Naive thymus-derived CD4-positive, alpha-beta T cell (primary cell): Measurements from ENCODE around the gene CD209. TPM values are rescaled to one million over a fixed set of nuclear protein-coding genes. Genes with fewer than 3 reads are reported as not detected.
"Not testable (repeated sequence)": the region's sequence is repeated elsewhere in the genome, so short reads cannot be mapped to it uniquely, and the experiment has no call there.

Experiments
- ATAC-seq: fragments of 150-1000 bp; cut with Tn5 transposase; 2 replicates; pipeline ENCODE4 v1.10.0; 2021; ENCODE audit warnings: mild to moderate bottlenecking, moderate library complexity
- CTCF ChIA-PET: fragments of 350-600 bp; sonication (Branson Sonifier 250); formaldehyde crosslinking; loops from one replicate; lab custom pipeline; 2021; ENCODE audit warnings: antibody characterized with exemption; lab: Charles Lee
- POLR2A ChIA-PET: fragments of 350-600 bp; sonication (Branson Sonifier 250); formaldehyde crosslinking; loops from one replicate; lab custom pipeline; 2021; ENCODE audit warnings: antibody characterized with exemption, inconsistent platforms; lab: Charles Lee
- DNase-seq, 9 donors: peaks; one replicate each; pipeline versions ENCODE4 v3.0.0 to v3.0.0-alpha.2; 2020 to 2022; ENCODE audit warnings: mixed read lengths in 1 of 9
- H3K27ac ChIP-seq: one replicate; pipeline ENCODE4 v1.7.0; 2013; ENCODE audit warnings: mild to moderate bottlenecking, low read depth, low read length, moderate library complexity
- H3K27me3 ChIP-seq, 2 donors: one replicate each; pipeline ENCODE4 v1.7.0; 2013; ENCODE audit warnings: low read length in 2 of 2, mild to moderate bottlenecking in 2 of 2, moderate library complexity in 2 of 2; ENCODE audit not compliant: control insufficient read depth in 2 of 2, insufficient read depth in 2 of 2
- H3K36me3 ChIP-seq, 3 experiments: 1 replicate in 2 of 3; 2 replicates in 1 of 3; pipeline ENCODE4 v1.7.0; 2013; ENCODE audit warnings: low read length in 3 of 3, mild to moderate bottlenecking in 3 of 3, moderate library complexity in 1 of 3; ENCODE audit not compliant: insufficient read depth in 3 of 3, control insufficient read depth in 2 of 3
- H3K4me1 ChIP-seq, 2 donors: one replicate each; pipeline ENCODE4 v1.7.0; 2013; ENCODE audit warnings: low read length in 2 of 2, mild to moderate bottlenecking in 2 of 2, moderate library complexity in 1 of 2; ENCODE audit not compliant: control insufficient read depth in 2 of 2, insufficient read depth in 2 of 2
- H3K4me3 ChIP-seq: 2 replicates; pipeline ENCODE4 v1.7.0; 2013; ENCODE audit warnings: mild to moderate bottlenecking, low read length
- H3K9me3 ChIP-seq, 3 experiments: 1 replicate in 2 of 3; 2 replicates in 1 of 3; pipeline ENCODE4 v1.7.0; 2013; ENCODE audit warnings: low read length in 3 of 3; ENCODE audit not compliant: control insufficient read depth in 2 of 3
- H3K27ac Mint-ChIP-seq, 9 donors: one replicate each; pipeline ENCODE4 v1.8.0; 2020 to 2022; ENCODE audit warnings: mixed read lengths in 9 of 9, mild to moderate bottlenecking in 8 of 9, moderate library complexity in 5 of 9, inconsistent platforms in 2 of 9
- H3K27me3 Mint-ChIP-seq, 5 donors: one replicate each; pipeline ENCODE4 v1.8.0; 2021 to 2022; ENCODE audit warnings: mixed read lengths in 5 of 5, mild to moderate bottlenecking in 1 of 5
- H3K36me3 Mint-ChIP-seq, 5 donors: one replicate each; pipeline ENCODE4 v1.8.0; 2020 to 2022; ENCODE audit warnings: mixed read lengths in 5 of 5, mild to moderate bottlenecking in 3 of 5, inconsistent platforms in 1 of 5
- H3K4me1 Mint-ChIP-seq, 7 donors: one replicate each; pipeline ENCODE4 v1.8.0; 2020 to 2022; ENCODE audit warnings: mixed read lengths in 7 of 7, mild to moderate bottlenecking in 3 of 7, inconsistent platforms in 1 of 7
- H3K4me3 Mint-ChIP-seq, 10 donors: one replicate each; pipeline ENCODE4 v1.8.0; 2020 to 2022; ENCODE audit warnings: mild to moderate bottlenecking in 10 of 10, mixed read lengths in 10 of 10, moderate library complexity in 6 of 10, inconsistent platforms in 2 of 10
- H3K9me3 Mint-ChIP-seq, 11 donors: one replicate each; pipeline ENCODE4 v1.8.0; 2020 to 2022; ENCODE audit warnings: mixed read lengths in 11 of 11, mild to moderate bottlenecking in 4 of 11, inconsistent platforms in 1 of 11, moderate library complexity in 1 of 11
- intact Hi-C, 2 donors: fragments of 100-400 bp; cut with micrococcal nuclease; formaldehyde crosslinking; loops; one replicate each; pipeline ENCODE4 v1.15.1; 2023
- polyA plus RNA-seq, 2 donors: library from polyadenylated mRNA; unstranded; fragments of 300-500 nt; fragmentation: Illumina TruSeq; gene quantifications; one replicate each; pipeline ENCODE4 v1.2.3, GENCODE V29; 2021
- total RNA-seq, 6 experiments: library from RNA in 5 of 6; stranded (reverse) in 5 of 6; gene quantifications; 1 replicate in 5 of 6; 2 replicates in 1 of 6; pipeline ENCODE4 v1.2.3 and lab custom pipeline; 2021 to 2026

CD209 gene
- total and polyA plus RNA-seq, 7 experiments from 2014 or later: 0.27 to 0.68 (median 0.32) TPM; not detected in 4

DNA sequence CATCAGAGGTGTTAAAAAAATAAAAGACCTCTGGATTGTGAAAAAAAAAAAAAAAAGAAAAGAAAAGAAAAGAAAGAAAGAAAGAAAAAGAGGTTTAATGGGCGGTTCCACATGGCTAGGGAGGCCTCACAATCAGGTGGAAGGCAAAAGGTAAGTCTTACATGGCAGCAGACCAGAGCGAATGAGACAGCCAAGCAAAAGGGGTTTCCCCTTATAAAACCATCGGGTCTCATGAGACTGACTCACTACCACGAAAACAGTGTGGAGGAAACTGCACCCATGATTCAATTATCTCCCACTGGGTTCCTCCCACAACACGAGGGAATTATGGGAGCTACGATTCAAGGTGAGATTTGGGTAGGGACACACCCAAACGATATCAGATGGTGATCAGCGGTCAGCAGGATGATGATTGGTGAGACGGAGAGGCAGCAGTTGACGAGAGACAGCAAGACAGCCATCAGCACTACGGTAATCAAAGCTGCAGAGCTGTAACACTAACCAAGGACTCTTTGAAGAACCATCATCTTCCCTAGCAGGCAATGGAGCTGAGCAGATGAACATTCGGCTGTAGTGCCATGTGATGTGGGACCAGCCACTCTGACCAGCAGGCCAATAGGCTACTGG lies 3.9 kb upstream of the CD209 start:
- Mint-ChIP-seq H3K36me3 (peaks cover 0 to 4% (median 3%) of the 10 kb centered on the region in 5 donors), H3K4me3 (peak overlapping the region in 1 of 10 donors; percentile 7), H3K9me3 (peaks cover 3 to 29% (median 13%) of the 10 kb centered on the region in 11 donors), H3K27ac (peak overlapping the region in 1 of 9 donors; percentile 84), H3K27me3 (peaks cover 0 to 17% (median 5%) of the 10 kb centered on the region in 5 donors), H3K4me1 (peaks cover 5 to 15% (median 8%) of the 10 kb centered on the region in 7 donors)
- no peak overlapping the region for H3K27ac ChIP-seq
- POLR2A ChIA-PET: interaction anchor here (0.8 kb wide), 1 partner anchor 101 kb away, joined by 3 read pairs; no protein-coding TSS in a partner anchor
- no peaks in the 10 kb centered on the region for H3K36me3 ChIP-seq
- H3K9me3 ChIP-seq: peaks cover 0 to 8% (median 0%) of the 10 kb centered on the region in 3 experiments
- no peaks in the 10 kb centered on the region for H3K4me1 ChIP-seq
- DNase-seq (peak in 1 of 9 donors; percentile 25), ATAC-seq (peak; percentile 64)
- H3K4me3 ChIP-seq: no peak overlapping the region
- intact Hi-C loops: no loop called here
- CTCF ChIA-PET: interaction anchor here (0.6 to 1.1 kb wide), 2 partner anchors 49 to 606 kb away, joined by 4 to 5 read pairs; no protein-coding TSS in a partner anchor
- no peaks in the 10 kb centered on the region for H3K27me3 ChIP-seq

DNA sequence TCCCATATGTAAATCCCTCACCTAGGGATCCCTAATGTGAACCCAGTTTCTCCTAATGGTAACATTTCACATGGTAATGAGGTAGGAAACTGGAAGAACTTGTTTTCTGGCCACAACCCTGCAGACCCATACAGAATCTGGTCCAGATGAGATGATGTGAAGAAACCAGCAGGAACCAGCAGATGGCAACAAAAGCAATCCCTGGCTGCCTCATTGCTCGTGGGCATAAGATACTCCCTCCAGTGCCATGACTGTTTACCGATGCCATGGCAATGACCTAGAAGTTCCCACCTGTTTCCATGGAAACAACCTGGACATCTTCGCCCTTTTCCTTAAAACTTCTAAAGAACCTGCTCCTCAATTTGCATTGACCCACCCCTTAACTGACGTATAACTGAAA lies 1.4 kb upstream of the CD209 start:
- Mint-ChIP-seq H3K4me1 (peaks cover 5 to 15% (median 8%) of the 10 kb centered on the region in 7 donors), H3K36me3 (peaks cover 0 to 3% (median 0%) of the 10 kb centered on the region in 5 donors), H3K4me3 (no peak overlapping the region), H3K27me3 (peaks cover 0 to 17% (median 5%) of the 10 kb centered on the region in 5 donors), H3K9me3 (peaks cover 0 to 20% (median 4%) of the 10 kb centered on the region in 11 donors), H3K27ac (no peak overlapping the region)
- CTCF ChIA-PET: interaction anchor here (0.9 kb wide), 1 partner anchor 104 kb away, joined by 3 read pairs; no protein-coding TSS in a partner anchor
- POLR2A ChIA-PET: no interaction called here
- H3K4me3 ChIP-seq: no peak overlapping the region
- intact Hi-C loops: loop anchor here in 1 of 2 donors (10.0 kb wide), 1 partner anchor 46 kb away; no protein-coding TSS in a partner anchor
- DNase-seq: no peak
- H3K36me3 ChIP-seq: no peaks in the 10 kb centered on the region
- H3K27me3 ChIP-seq: no peaks in the 10 kb centered on the region
- ATAC-seq: no peak
- H3K27ac ChIP-seq: no peak overlapping the region
- H3K4me1 ChIP-seq: no peaks in the 10 kb centered on the region
- no peaks in the 10 kb centered on the region for H3K9me3 ChIP-seq

DNA sequence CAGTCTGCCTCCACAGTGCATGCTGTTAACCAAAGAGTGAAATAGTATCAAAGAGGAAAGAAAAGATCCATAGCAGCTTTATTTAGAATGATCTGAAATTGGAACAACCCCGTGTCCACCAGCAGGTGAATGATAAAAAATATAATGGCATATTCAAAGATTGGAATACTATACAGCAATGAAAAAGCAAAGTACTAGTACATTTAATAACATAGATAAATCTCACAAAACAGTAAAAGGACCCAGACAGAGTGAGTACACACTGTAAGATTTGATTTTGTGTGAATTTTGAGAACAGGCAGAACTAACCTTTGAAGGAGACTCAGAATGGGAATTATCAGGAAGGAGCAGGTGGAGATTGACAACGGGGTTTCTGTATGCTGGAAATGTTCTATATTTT lies 837 bp upstream of the CD209 start:
- POLR2A ChIA-PET: interaction anchor here (0.7 kb wide), 1 partner anchor 9 kb away, joined by 3 read pairs; no protein-coding TSS in a partner anchor
- H3K36me3 ChIP-seq: no peaks in the 10 kb centered on the region
- CTCF ChIA-PET: no interaction called here
- Mint-ChIP-seq H3K27ac (peak overlapping the region in 1 of 9 donors; percentile 17), H3K9me3 (peaks cover 0 to 18% (median 2%) of the 10 kb centered on the region in 11 donors), H3K4me3 (no peak overlapping the region), H3K4me1 (peaks cover 5 to 15% (median 8%) of the 10 kb centered on the region in 7 donors), H3K27me3 (peaks cover 0 to 17% (median 5%) of the 10 kb centered on the region in 5 donors), H3K36me3 (peaks cover 0 to 3% (median 0%) of the 10 kb centered on the region in 5 donors)
- no peaks in the 10 kb centered on the region for H3K27me3 ChIP-seq
- no peak overlapping the region for H3K27ac ChIP-seq
- no peaks in the 10 kb centered on the region for H3K4me1 ChIP-seq
- no peak overlapping the region for H3K4me3 ChIP-seq
- intact Hi-C loops: loop anchor here in 1 of 2 donors (10.0 kb wide), 1 partner anchor 47 kb away; no protein-coding TSS in a partner anchor
- H3K9me3 ChIP-seq: no peaks in the 10 kb centered on the region
- DNase-seq (no peak), ATAC-seq (no peak)

DNA sequence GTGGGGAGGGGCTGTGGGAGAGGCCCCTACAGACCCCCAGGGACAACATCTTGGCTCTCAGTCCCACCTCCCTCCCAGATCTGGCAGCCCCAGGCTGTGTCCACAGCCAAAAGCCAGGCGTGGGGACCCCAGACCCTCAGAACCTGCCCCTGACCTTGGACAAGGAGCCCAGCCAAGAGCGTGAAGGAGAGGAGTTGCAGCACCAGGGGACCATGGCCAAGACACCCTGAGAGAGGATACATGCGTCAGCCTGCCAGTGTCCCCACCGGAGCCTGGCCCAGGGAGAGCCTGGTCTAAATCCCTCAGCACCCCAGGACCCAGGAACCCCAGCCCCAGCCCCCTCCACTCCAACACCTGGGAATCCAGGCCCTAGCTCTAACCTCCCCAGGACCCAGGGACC lies 1.0 kb downstream of the CD209 start:
- H3K36me3 Mint-ChIP-seq, H3K9me3 ChIP-seq, H3K4me1 ChIP-seq, H3K27ac Mint-ChIP-seq, POLR2A ChIA-PET, DNase-seq, CTCF ChIA-PET, H3K27me3 ChIP-seq, H3K4me3 ChIP-seq, H3K36me3 ChIP-seq, ATAC-seq, H3K4me3 Mint-ChIP-seq, H3K27ac ChIP-seq: not testable (repeated sequence)
- Mint-ChIP-seq H3K27me3 (peaks cover 0 to 17% (median 0%) of the 10 kb centered on the region in 5 donors), H3K4me1 (peaks cover 3 to 13% (median 8%) of the 10 kb centered on the region in 7 donors), H3K9me3 (peaks cover 0 to 13% (median 0%) of the 10 kb centered on the region in 11 donors)
- intact Hi-C loops: loop anchor here in 1 of 2 donors (10.0 kb wide), 1 partner anchor 48 kb away; no protein-coding TSS in a partner anchor

DNA sequence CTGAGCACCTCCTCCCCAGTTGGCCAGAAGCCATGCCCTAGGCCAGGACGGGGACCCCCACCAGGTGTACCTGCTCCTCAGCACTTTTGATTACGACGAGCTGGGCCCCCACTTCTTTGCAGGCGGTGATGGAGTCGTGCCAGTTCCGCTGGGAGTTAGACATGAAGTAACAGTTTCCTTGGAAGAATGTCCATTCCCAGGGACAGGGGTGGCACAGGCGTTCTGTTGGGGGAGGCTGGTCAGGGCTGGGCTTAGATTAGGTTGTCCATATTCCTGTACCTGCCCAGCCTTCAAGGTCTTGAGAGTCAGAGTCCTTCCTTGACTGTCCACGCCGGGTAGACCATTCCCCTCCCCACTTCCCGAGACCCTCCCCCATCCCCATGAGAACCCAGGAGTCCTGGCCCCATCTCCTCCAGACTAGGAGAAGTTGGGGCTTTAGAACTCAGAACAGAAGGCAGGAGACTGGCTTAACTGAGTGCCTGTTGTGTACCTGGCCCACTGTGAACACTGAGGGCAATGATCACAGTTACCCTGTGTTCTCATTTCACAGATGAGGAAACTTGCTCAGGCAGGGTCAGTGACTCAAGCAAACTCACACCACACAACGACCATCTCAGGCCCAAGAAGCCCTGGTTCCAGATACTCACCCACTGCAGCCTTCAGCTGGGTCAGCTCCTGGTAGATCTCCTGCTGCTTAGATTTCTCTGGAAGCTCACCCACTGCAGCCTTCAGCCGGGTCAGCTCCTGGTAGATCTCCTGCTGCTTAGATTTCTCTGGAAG lies 2.3 kb downstream of the CD209 start:
- intact Hi-C loops: loop anchor here in 1 of 2 donors (10.0 kb wide), 1 partner anchor 50 kb away; no protein-coding TSS in a partner anchor
- Mint-ChIP-seq H3K9me3 (peaks cover 0 to 6% (median 0%) of the 10 kb centered on the region in 11 donors), H3K4me3 (no peak overlapping the region), H3K4me1 (peaks cover 0 to 9% (median 5%) of the 10 kb centered on the region in 7 donors), H3K27ac (no peak overlapping the region), H3K36me3 (peaks cover 0 to 3% (median 0%) of the 10 kb centered on the region in 5 donors), H3K27me3 (peaks cover 0 to 25% (median 6%) of the 10 kb centered on the region in 5 donors)
- ATAC-seq (no peak), DNase-seq (no peak)
- Histone ChIP-seq H3K36me3 (no peaks in the 10 kb centered on the region), H3K4me1 (no peaks in the 10 kb centered on the region), H3K27ac (no peak overlapping the region), H3K4me3 (no peak overlapping the region), H3K27me3 (no peaks in the 10 kb centered on the region), H3K9me3 (no peaks in the 10 kb centered on the region)
- ChIA-PET POLR2A (no interaction called here), CTCF (no interaction called here)

DNA sequence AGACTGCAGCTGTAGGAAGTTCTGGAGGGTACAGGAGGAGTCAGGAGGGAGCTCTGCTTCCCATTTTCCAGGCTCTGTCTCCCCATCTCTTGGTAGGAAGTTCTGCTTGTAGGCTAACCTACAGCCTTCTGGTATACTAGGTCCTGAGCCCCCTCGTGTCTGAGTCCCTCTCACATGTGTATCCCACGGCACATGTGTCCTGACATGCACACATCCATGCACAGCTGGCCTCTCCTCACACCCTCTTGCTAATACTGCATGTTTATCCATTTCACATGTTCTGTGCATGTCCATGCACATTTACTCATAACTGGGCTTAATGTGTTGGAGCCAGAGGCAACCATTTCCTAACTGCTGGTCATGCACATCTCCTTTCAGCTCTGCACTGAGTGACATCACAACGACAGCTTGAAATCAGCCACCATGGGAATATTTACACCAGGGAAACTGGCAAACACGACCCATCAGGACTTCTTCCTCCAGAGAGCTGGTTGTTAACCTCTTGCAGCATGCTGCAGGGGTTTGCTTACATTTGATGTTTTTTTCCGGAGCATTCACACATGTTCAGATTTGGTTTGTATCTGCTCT lies 3.0 kb downstream of the CD209 start:
- Mint-ChIP-seq H3K27me3 (peaks cover 0 to 25% (median 6%) of the 10 kb centered on the region in 5 donors), H3K36me3 (peaks cover 0 to 3% (median 0%) of the 10 kb centered on the region in 5 donors), H3K4me3 (no peak overlapping the region), H3K4me1 (peaks cover 0 to 9% (median 5%) of the 10 kb centered on the region in 7 donors), H3K9me3 (peaks cover 0 to 6% (median 0%) of the 10 kb centered on the region in 11 donors), H3K27ac (no peak overlapping the region)
- no peaks in the 10 kb centered on the region for H3K27me3 ChIP-seq
- ATAC-seq (no peak), DNase-seq (no peak)
- intact Hi-C loops: loop anchor here in 1 of 2 donors (10.0 kb wide), 1 partner anchor 51 kb away; no protein-coding TSS in a partner anchor
- no peaks in the 10 kb centered on the region for H3K9me3 ChIP-seq
- ChIA-PET CTCF (no interaction called here), POLR2A (no interaction called here)
- no peaks in the 10 kb centered on the region for H3K4me1 ChIP-seq
- H3K4me3 ChIP-seq: no peak overlapping the region
- H3K27ac ChIP-seq: no peak overlapping the region
- no peaks in the 10 kb centered on the region for H3K36me3 ChIP-seq
